Mucosa of gallbladder (tissue), 1 donor: ENCODE results near the gene YEATS2. TPM values are rescaled to one million over a fixed set of nuclear protein-coding genes. Genes with fewer than 3 reads are reported as not detected.

Experiments
- DNase-seq: peaks from one replicate; pipeline ENCODE4 v3.0.0-alpha.2; 2020; ENCODE audit warnings: low spot score
- total RNA-seq: library from RNA; stranded (reverse); gene quantifications from one replicate; pipeline ENCODE4 v1.2.1, GENCODE V29; 2021
- donor health status: DM: no; HTN: no; CAD: no.

The YEATS2 gene
- total RNA-seq, 1 donor from 2014 or later = 20.7 TPM

DNA sequence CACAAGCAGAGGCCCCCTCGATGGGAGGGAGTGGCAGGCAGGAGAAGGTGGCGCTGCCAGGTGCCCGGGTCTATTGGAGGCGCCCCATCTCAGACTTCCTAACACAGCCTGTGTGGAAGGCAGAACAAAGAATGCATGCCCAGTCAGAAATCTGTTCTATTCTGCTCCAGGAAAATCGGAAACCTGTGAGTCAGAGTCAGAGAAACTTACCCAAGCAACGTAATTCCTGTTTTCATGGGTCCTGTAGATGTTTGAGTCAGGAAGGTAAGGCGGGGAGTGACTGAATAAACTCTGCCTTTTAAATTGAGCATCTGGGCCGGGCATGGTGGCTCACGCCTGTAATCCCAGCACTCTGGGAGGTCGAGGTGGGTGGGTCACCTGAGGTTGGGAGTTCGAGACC is 114.0 kb downstream of the YEATS2 start:
- no peak for DNase-seq

DNA sequence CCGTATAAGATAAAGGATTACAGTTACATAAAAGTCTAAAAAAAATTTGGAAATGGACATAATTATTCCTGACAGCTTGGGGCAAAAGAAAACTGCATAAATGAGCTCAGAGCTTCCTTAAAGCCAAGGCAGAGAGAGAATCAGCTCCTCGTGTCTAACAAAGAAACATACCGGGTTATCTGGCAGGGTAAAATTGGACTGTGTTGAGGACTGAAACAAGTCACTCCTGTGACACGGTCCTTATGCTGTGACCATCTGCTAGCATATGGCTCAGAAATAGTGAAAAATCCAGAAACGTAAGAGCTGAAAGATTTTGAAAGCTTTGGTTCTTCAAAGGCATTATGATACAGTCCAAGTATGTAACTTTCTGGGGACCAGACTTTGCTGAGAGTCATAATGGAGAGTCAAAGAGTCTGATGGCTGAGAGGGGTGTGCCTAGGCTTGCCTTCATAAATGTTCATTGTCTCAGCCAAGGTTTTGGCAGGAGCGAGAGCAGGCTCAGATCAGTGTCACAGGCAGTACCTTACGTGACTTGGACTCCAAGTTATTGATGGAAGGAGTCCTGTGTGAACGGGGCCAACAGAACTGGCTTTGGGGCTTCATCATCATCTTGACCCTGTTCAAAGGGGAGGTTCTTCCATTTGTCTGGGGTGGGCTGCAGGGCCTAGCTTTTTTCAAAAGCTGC is 115.3 kb downstream of the YEATS2 start:
- no peak for DNase-seq

DNA sequence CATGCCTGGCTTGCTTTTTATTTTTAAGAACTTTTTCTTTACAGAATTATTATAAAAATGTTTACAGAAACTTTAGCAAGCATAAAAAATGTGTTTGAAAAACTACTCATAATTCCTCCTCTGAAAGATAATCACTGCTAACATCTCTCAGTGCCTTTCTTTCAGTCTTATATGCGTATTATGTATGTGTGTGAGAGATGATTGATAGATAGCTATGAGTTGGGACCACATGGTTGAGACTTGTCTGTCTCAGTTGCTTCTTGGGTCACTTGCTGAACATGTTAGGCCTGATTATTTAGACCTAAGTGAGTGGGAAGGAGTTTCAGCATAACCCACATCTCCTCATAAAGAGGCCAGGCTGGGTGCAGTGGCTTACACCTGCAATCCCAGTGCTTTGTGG is 116.6 kb downstream of the YEATS2 start:
- DNase-seq = no peak

GRCh38 chr3:183815563-183815940 is 118.0 kb downstream of the YEATS2 start:
- no peak for DNase-seq

GRCh38 chr3:183815951-183816475 is 118.4 kb downstream of the YEATS2 start:
- no peak for DNase-seq

GRCh38 chr3:183816681-183817510 is 119.3 kb downstream of the YEATS2 start:
- no peak for DNase-seq

- DNase-seq = no peak
Measured at GRCh38 chr3:183817639-183818038, 120.0 kb downstream of the YEATS2 start.

GRCh38 chr3:183818041-183818620 is 120.5 kb downstream of the YEATS2 start:
- no peak for DNase-seq

GRCh38 chr3:183818706-183819624 is 121.4 kb downstream of the YEATS2 start:
- DNase-seq = no peak

DNA sequence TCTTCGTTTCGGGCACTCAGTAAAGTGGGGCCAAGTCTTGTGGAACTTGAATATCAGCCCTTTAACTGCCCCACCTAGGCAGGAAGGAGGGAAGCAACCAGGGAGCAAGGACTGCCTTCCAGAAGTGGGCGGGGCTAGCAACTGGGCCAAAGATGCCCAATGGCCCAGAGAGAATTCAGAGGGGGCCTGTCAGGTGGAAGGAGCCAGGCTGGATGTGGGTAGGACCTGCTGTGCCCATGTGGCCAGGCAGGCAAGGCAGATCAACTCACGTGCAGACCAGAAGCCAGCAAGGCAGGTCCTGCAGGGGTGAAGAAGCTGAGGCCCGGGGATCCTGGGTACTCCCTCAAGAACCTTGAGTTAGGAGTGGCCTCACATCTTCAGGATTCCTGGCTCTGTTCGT is 122.2 kb downstream of the YEATS2 start:
- no peak for DNase-seq

GRCh38 chr3:183822631-183823030 is 125.0 kb downstream of the YEATS2 start:
- DNase-seq = no peak

GRCh38 chr3:183823963-183824362 is 126.4 kb downstream of the YEATS2 start:
- DNase-seq = no peak

DNA sequence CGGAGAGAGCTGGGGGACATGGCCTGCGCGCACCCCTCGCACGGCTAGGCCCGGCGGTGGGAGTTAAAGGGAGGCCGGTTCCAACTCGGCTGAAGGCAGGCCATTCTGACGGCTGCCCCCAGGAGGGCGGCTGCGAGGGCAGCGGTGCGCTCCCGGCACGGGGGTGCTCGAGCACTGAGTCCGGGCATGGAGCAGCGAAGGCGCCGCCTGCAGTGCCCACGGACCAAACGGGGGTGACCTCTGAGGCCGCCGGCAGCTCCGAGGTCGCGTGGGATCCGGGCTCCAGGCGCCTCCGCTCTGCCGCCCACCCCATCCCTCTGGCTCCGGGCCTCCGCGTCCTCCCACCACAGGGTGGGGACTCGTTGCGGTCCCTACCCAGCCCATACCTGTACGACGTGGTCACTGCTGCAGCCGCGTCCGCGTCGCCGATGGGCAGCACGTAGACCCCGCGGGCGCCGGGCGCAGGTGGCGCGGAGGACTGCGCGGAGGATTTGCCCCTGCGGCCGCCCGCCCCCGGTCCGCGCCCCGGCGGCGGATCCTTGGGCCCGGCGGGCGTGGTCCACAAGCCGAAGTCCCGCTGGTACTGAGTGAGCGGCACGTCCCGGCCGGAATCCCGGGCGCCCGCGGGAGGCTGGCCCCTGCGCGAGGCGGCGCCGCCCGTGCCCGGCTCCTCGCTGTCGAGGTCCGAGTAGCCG is 127.3 kb downstream of the YEATS2 start:
- no peak for DNase-seq

DNA sequence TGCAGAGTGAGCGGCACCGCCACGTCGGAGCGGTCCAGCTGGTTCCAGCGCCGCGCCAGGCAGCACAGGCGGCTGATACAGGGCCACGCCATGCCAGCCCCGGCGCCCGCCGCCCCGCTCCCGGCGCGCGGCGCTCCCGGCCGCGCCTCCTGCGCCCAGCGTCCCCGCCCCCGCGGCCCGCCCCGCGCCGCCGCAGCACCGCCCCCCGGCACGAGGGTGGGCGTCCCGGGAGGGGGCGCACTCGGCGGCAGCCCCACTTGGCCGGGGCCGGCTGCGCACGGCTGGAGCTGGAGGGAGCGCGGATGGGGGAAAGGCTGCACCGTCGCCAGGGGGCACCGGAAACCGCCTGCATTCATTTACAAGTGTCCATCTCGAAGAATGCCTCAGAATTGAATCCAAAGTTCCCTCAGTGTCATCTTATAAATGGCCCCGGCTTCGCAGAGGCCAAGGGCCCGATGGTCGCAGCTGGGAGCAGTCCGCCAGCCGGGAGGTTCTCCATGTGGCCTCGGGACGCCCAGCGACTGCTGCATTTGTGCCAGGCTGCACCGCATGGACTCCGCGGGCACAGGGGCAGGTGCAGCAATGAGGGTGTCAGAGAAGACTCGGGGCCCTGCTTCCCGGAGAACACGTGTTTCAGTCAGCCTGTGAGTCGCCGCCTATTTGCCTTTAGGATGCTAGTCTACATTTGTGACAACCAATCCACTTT is 128.0 kb downstream of the YEATS2 start, which contains the start of gene MAP6D1:
TSS of gene MAP6D1 (minus strand) at position 122 of the 706 bp plus-strand sequence. CDS start at position 92, 30 bp downstream.
- peak; percentile 21 for DNase-seq

- no peak for DNase-seq
Measured at GRCh38 chr3:183826448-183827250, 129.1 kb downstream of the YEATS2 start.

- no peak for DNase-seq
Measured at GRCh38 chr3:183827809-183828537, 130.4 kb downstream of the YEATS2 start.

DNA sequence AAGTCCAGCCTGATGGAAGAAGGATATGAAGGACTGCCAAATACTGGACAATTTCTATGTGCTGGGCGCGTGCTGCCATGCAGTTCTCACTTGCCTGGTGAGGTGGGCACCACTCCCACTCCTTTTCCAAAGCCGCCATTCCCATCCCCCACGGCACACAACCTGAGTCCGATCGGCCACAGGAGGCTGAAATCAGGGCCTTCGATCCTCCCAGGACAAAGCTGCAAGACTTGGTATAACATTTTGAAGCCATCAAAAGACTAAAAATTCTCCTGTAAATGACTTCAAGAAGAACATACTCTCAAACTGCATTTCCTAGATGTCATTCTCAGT is 130.9 kb downstream of the YEATS2 start:
- no peak for DNase-seq

DNA sequence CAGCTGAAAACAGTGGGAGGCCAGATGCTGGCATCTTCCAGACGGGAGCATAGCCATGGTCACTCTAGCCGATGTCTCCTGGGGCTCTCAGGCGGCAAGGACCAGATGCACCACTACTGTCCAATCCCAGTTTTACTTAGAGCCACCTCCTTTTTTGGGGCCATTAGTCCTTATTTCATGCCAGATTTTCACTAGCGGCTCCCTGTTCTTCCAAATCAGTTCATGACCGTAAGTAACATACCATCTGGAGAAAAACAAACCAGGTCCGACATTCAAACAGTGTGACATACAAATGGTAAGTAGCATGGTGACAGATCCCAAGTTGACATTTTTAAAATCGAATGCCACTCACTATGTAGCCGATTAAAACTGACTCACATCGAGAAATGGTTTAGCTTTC is 131.9 kb downstream of the YEATS2 start:
- no peak for DNase-seq

GRCh38 chr3:183830187-183830586 is 132.6 kb downstream of the YEATS2 start:
- no peak for DNase-seq
